Measurements from ENCODE around the gene VSIG8. TPM values are rescaled to one million over a fixed set of nuclear protein-coding genes. Genes with fewer than 3 reads are reported as not detected.

VSIG8 gene
- total and polyA plus RNA-seq, 2 of the 4 experiments (the other 2 are of a cell fraction) = not detected

GRCh38 chr1:159839116-159839849, 23.2 kb downstream of the VSIG8 start:
- peaks cover 2% of the 10 kb centered on the region; the same call in 1 of the 2 replicates for H3K9me1 ChIP-seq (ENCODE audit: insufficient read depth, low read length)
- H4K8ac ChIP-seq (ENCODE audit: low read depth in 2 of 2, low read length in 2 of 2) = no peak overlapping the region
- CTCF ChIA-PET = no interaction called here
- H3K4ac ChIP-seq (ENCODE audit: low read depth, low read length) = no peak overlapping the region
- H3K56ac ChIP-seq (ENCODE audit: extremely low read depth, insufficient read depth, low read length) = no peak overlapping the region
- H3K4me3 ChIP-seq (ENCODE audit: insufficient read depth, low read depth, low read length) = no peak overlapping the region
- H3K27ac ChIP-seq (ENCODE audit: insufficient read depth, low read length) = no peak overlapping the region
- POLR2A ChIA-PET (ENCODE audit: unreplicated experiment) = no interaction called here
- dilution Hi-C loops (cut with HindIII; ENCODE audit: low sequenced_read_pairs, unreplicated experiment) = no loop called here
- no peaks in the 10 kb centered on the region for H4K20me1 ChIP-seq (ENCODE audit: insufficient read depth, low read length)
- WGBS, 2 experiments (ENCODE audit: extremely low coverage in 2 of 2, insufficient read length in 1 of 2) = no CpG with 5 or more reads among the region's 5 CpGs
- H2BK15ac ChIP-seq (ENCODE audit: low read depth, low read length) = no peak overlapping the region
- H3K36me3 ChIP-seq (ENCODE audit: control insufficient read depth, insufficient read depth, low read length) = no peaks in the 10 kb centered on the region
- DNase-seq (no peak), ATAC-seq (ENCODE audit: low read depth) (no peak)
- H3K9ac ChIP-seq (ENCODE audit: low read depth, low read length) = no peak overlapping the region
- intact Hi-C loops (cut with micrococcal nuclease) = loop anchor here (10.0 kb wide), 1 partner anchor 1546 kb away; no protein-coding TSS in a partner anchor
- H3K4me2 ChIP-seq (ENCODE audit: low read depth, low read length) = no peak overlapping the region
- no peak overlapping the region for H2AK5ac ChIP-seq (ENCODE audit: low read depth, low read length)
- in situ Hi-C loops (cut with MboI; ENCODE audit: low sequenced_read_pairs) = no loop called here
- H4K91ac ChIP-seq (ENCODE audit: insufficient read depth, low read depth, low read length) = no peak overlapping the region
- no peaks in the 10 kb centered on the region; the same call in 1 of the 2 replicates for H3K4me1 ChIP-seq (ENCODE audit: control insufficient read depth, insufficient read depth, low read length)
- no peak overlapping the region for H2BK20ac ChIP-seq (ENCODE audit: low read depth, low read length)
- no peak overlapping the region for H3K18ac ChIP-seq (ENCODE audit: low read depth, low read length)
- H3K14ac ChIP-seq (replicated peaks; ENCODE audit: low read depth, low read length) = no peak overlapping the region
- H2AK9ac ChIP-seq (replicated peaks; ENCODE audit: low read depth, low read length, poor library complexity) = no peak overlapping the region
- no peak overlapping the region for H2BK5ac ChIP-seq (ENCODE audit: low read depth, low read length, poor library complexity, severe bottlenecking)
- no peaks in the 10 kb centered on the region; the same call in 1 of the 2 replicates for H3K27me3 ChIP-seq (ENCODE audit: control insufficient read depth, insufficient read depth, low read length)
- H2AFZ ChIP-seq (replicated peaks; ENCODE audit: low read length, poor library complexity) = no peak overlapping the region
- no peak overlapping the region for H2BK120ac ChIP-seq (ENCODE audit: low read depth, low read length)
- no peak overlapping the region for H4K5ac ChIP-seq (ENCODE audit: low read depth, low read length)
- no peaks in the 10 kb centered on the region for H3K79me1 ChIP-seq (ENCODE audit: low read depth in 1 of 2, low read length in 2 of 2)
- BruUV-seq (replicated peaks) = no TSS peak
- TF ChIP-seq FOS (IDR thresholded peaks at IDR 0.05; ENCODE audit: low read depth, low read length) (no peak), RCOR1 (IDR thresholded peaks at IDR 0.05; ENCODE audit: insufficient replicate concordance, low read length) (no peak), MAZ (IDR thresholded peaks at IDR 0.05; ENCODE audit: borderline replicate concordance, low read depth, low read length) (no peak), CHD1 (IDR thresholded peaks at IDR 0.05; ENCODE audit: low read depth, low read length) (no peak), NFE2L2 (IDR thresholded peaks at IDR 0.05; ENCODE audit: low read depth, low read length) (no peak), MXI1 (IDR thresholded peaks at IDR 0.05; ENCODE audit: borderline replicate concordance, low read depth, low read length) (no peak), RAD21 (IDR thresholded peaks at IDR 0.05; ENCODE audit: low read length) (no peak), RFX5 (IDR thresholded peaks at IDR 0.05; ENCODE audit: low read depth, low read length) (no peak), USF2 (IDR thresholded peaks at IDR 0.05; ENCODE audit: low read depth, low read length) (no peak), CTCF (conservative IDR thresholded peaks at IDR 0.05; ENCODE audit: low read depth, low read length) (no peak), POLR2A (IDR thresholded peaks at IDR 0.05; ENCODE audit: low read depth, low read length) (no peak), SMC3 (IDR thresholded peaks at IDR 0.05; ENCODE audit: low read depth, low read length) (no peak), CEBPB (IDR thresholded peaks at IDR 0.05; ENCODE audit: low read depth, low read length) (no peak), BHLHE40 (IDR thresholded peaks at IDR 0.05; ENCODE audit: low read depth, low read length) (no peak), ELK1 (IDR thresholded peaks at IDR 0.05; ENCODE audit: borderline replicate concordance, low read depth, low read length) (no peak)
- no peaks in the 10 kb centered on the region for H3K9me3 ChIP-seq (ENCODE audit: control insufficient read depth, insufficient read depth, low read length)
- no peak overlapping the region for H3K23ac ChIP-seq (ENCODE audit: low read depth, low read length)

Data from IMR-90 (cell line).